Superior temporal gyrus (tissue), 1 donor: Measurements from ENCODE around the gene INPP5A.
"Not testable (repeated sequence)": the region's sequence is repeated elsewhere in the genome, so short reads cannot be mapped to it uniquely, and the experiment has no call there.

Experiments
- DNase-seq: peaks from one replicate; pipeline ENCODE4 v3.0.0-alpha.2; 2016; ENCODE audit errors: extremely low spot score

Gene INPP5A

GRCh38 chr10:132742837-132743194 lies 205.2 kb downstream of the INPP5A start:
- DNase-seq: no peak

- DNase-seq: not testable (repeated sequence)
Observed at GRCh38 chr10:132743196-132743924, 205.8 kb downstream of the INPP5A start.

- DNase-seq: no peak
Observed at GRCh38 chr10:132743925-132744490, 206.4 kb downstream of the INPP5A start.

GRCh38 chr10:132744839-132745238 lies 207.3 kb downstream of the INPP5A start:
- DNase-seq: no peak

DNA sequence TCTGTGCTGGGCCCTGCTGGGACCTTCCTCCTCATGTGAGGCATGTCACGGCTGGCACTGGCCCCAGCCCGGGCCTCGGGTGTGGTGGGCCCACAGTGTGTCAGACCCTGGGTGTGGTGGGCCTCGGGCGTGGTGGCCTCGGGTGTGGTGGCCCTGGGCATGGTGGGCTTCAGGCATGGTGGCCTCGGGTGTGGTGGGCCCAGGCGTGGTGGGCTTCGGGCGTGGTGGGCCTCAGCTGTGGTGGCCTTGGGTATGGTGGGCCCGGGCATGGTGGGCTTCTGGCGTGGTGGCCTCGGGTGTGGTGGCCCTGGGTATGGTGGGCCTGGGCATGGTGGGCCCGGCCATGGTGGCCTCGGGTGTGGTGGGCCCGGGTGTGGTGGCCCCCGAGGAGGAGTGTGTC lies 207.9 kb downstream of the INPP5A start:
- DNase-seq: no peak

GRCh38 chr10:132745971-132746370 lies 208.4 kb downstream of the INPP5A start:
- no peak for DNase-seq

DNA sequence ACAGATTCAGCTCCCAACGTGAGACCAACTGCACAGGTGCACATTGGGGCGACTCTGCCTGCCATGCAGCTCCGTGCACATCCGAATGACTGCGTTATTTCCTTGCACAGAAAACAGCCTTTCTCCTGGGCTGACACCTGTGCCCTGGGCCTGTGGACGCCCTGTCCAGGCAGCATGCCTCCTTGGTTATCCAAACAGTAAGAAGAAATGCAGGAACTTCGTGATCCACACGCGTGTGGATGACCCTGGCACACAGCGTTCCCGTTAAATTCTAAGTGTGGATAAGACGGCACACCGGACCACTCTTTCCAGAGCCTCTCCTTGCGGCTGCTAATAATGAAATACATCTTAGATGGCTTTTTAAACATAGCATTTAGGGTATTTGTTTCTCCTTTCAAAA lies 208.8 kb downstream of the INPP5A start:
- no peak for DNase-seq

DNA sequence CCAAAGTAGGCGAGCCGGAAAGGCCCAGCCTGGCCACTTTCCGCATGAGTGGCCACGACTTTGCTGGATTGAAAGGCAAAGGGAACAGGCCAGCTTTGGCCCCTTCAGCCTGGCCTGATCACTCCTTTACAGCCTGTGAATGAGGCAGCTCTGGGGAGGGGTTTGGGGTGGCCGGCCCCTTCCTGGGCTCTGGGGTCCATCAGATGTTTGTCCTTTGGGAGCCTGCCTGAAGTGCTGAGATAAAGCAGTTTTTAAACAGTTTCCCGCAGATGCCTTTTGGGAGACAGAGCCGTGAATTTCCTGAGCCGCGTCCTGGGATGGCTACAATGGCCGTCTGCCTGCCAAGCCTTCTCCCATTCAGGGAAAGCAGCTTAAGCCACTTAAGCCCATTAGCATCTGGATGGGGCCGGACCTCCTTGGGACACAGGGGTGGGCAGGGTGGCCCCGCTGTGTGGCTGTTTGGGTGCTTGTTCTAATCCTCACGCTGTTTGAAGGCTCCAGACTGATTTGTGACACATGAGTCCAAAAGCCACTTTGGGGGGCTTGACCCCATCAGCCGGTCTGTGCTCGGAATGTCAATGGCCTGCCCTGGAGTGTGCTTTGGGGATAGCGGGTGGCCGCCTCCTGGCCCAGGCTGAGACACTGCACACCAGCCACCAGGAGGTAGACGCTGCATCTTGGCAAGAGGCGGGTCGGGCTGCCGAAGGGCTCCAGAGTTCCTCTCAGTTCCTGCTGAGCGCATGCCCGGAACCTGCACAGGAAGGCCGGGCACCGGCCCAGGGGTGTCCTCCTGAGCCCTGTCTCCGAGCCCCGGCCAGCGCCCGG lies 209.4 kb downstream of the INPP5A start:
- DNase-seq: no peak

GRCh38 chr10:132748135-132748534 lies 210.5 kb downstream of the INPP5A start:
- no peak for DNase-seq

DNA sequence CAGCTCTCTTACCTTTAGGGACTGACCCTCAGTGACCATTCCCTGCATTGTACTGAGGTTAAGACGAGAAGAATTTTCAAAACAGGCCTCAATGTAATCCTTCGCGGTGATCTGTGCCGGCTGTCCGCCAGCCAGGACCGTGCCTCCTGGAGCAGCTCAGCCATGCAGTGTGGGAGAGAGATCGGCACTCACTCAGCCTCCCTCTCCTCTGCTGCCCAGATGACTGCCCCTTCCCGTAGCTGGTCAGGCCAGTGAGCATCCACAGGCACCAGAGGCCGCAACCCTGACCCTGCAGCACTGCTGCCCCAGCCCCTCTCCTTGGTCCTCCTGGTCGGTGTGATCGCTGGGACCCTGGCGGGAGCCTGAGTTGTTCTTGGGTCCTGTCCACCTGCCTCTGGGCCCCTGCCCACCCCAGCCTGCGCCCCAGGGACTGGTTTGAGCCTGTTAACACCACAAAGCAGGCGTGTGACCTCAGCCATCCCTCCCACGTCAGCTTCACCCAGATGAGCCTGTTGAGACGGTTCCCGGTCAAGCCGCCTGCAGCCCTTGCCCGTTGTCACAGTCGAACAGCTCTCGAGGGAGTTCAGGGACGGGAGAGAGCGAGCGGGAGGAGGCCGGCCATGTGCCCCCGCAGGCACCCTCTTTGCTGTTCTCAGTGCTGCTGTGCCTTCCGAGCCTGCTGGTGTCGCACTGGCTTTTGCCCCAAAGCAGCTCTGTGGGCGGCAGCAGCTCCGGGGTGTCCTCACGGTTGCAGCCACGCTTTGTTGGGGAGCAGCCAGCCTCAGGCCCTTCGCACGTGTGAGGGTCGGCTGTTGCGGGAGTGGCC lies 211.2 kb downstream of the INPP5A start:
- DNase-seq: no peak

DNA sequence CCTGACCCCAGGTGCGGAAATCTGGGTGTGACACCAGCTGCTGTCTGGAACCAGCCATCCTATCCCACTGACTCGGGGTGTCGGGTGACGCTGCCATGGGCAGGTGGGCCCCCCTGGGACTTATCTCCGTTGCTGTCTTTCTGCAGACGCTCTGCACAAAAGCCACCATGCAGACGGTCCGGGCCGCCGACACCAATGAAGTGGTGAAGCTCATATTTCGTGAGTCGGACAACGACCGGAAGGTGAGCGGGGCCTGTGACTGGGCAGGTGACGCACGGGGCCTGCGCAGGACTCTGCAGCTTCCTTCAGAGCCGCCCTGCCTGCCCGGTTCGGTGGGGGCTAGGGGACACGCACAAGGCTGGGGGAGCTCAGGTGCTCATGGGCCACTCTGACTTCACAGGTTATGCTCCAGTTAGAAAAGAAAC lies 211.8 kb downstream of the INPP5A start:
- no peak for DNase-seq

DNA sequence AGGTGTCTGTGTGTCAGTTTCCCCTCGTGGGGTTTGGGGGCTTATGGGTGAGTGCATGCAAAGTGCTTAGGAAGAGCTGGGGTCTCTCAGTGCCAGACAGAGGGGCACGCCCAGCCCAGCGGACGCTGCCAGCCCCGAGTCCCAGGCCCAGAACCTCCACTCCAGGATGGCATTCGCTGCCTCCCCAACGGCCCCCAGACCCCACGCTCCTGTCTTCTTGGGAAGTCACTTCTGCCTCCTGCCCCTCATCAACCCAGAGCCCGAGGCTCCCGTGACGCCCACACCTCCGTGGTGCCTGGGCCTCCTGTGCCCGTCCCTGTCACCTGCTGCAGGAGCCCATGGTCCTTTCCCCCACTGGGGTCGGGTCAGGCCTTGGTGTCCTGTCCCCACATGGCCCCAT lies 213.3 kb downstream of the INPP5A start:
- DNase-seq: no peak

- no peak for DNase-seq
Observed at GRCh38 chr10:132752378-132752777, 214.8 kb downstream of the INPP5A start.

- DNase-seq: no peak
Observed at GRCh38 chr10:132752961-132753360, 215.4 kb downstream of the INPP5A start.

DNA sequence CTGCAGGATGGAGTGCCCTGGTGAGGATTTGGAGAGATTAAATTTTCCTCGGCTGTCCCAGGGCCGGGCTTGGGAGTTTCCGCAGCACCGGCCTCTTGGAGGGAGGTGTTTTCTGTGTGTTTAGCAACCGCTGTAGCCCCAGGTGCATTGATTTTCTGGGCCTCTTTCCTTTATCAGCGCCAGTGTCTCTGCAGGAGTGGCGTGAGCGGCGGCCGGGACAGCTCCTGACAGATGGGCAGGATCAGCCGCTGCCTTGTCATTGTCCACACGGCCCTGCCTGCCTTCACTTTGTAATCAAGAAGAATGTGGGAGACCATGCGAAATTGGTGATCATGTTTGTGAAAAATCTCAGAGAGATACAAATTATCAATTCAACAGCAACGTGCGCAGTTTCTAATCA lies 216.0 kb downstream of the INPP5A start:
- no peak for DNase-seq

DNA sequence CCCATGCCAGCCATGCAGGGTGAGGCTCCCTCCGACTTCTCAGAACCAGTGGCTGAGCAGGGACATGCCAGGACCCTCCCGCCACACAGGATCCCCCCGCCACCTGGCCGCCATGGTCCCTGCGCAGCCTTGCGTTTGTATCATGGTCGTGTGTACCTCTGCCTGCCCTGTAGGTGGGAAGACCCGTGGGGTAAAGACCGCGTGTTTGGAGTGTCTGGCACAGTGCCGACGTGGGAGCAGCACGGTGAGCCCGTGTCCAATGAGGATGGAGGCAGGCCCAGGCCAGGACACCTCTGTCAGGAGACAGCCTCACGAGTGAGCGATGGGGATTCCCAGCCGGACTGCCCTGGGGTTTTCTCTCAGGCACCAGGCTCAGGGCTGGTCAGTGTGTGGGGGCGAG lies 216.5 kb downstream of the INPP5A start:
- DNase-seq: no peak

DNA sequence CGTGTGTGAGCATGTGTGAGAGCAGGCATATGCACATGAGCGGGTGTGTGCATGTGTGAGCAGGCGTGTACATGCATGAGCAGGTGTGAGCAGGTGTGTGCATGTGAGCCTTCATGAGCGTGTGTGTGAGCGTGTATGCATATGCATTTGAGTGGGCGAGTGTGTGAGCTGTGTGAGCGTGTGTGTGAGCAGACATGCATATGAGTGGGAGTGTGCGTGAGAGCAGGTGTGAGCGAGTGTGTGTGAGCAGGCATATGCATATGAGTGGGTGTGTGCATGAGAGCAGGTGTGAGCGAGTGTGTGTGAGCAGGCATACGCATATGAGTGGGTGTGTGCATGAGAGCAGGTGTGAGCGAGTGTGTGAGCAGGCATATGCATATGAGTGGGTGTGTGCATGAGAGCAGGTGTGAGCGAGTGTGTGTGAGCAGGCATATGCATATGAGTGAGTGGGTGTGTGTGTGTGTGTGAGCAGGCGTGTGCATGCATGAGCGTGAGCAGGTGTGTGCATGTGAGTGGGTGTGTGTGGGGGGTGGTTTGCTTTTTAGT lies 217.7 kb downstream of the INPP5A start:
- DNase-seq: no peak

DNA sequence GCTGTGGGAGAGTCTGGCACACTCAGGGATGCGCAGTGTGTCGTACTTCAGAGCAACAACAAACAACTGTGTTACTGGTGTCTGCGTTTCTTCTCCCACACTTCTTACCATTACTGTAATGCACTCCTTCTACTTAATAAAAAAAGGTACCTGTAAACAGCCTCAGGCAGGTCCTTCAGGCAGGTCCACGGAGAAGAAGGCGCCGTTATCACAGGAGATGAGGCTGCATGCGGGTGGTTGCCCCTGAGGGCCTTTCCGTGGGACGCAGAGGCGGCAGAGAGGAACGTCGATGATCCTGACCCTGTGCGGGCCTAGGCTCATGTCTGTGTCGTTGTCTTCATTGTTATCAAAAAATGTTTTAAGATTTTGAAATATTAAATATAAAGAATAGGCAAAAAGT lies 219.0 kb downstream of the INPP5A start:
- no peak for DNase-seq

GRCh38 chr10:132757171-132757570 lies 219.6 kb downstream of the INPP5A start:
- DNase-seq: no peak

DNA sequence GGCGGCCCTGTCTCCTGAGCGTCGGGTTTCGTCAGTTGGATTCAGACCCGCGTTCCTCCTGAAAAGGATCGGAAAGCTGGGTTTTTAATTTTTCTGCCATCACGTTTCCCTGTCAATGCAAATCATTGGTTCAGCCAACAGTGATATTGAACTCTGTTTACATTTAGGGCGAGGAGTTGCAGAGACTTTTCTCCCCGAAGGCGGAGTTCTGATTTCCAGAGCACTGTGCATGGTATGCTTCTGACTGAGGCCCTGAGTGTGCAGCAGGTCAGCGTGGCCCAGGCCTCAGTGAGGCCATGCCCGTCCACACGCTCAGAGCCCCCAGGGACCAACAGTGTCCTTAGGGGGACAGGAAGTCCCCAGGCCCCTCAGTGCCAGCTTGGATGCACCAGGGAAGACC lies 221.3 kb downstream of the INPP5A start:
- no peak for DNase-seq

DNA sequence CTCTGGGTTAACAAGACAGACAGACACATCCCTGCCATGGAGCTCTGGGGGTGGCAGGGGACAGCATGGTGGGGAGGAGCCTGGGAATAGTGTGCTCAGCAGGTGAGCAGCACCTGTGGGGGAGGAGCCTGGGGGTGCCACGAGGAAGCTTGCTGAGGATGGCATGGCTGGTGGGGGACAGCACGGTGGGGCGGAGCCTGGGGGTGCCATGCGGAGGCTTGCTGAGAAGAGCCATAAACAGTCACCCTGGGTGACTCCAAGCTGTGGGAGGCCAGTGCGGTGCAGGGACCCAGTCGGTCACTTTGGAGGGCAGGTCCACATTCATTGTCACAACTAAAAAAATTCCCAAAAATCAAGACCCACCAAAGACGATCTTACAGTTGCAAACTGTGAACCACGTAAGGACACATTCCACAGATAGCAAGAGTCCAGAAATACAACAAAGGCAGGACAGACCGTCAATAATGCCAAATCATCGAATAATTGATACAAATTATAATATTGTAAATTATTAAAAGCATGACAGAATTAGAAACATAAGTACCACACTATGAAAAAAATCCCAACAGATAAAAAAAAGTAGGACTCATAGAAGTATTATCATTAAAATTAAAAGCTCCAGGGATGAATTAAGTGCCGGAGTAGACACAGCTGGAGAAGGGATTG lies 223.9 kb downstream of the INPP5A start:
- DNase-seq: no peak
